Right cardiac atrium (tissue), 5 donors: ENCODE measurements around the gene TDRD5. TPM values are rescaled to one million over a fixed set of nuclear protein-coding genes. Genes with fewer than 3 reads are reported as not detected.

Experiments used
- ATAC-seq, 2 donors: fragments of 200-7000 bp; cut with Tn5 transposase; one replicate each; pipeline versions ENCODE4 v1.8.0 to v1.9.1; 2020; ENCODE audit warnings: moderate library complexity in 2 of 2, mild to moderate bottlenecking in 1 of 2
- DNase-seq, 3 donors: peaks; one replicate each; pipeline ENCODE4 v3.0.0-alpha.2; 2020
- H3K27ac ChIP-seq: one replicate; pipeline ENCODE4 v1.5.1; 2013; ENCODE audit warnings: mild to moderate bottlenecking, low read length, control low read depth, moderate library complexity
- H3K27me3 ChIP-seq: one replicate; pipeline ENCODE4 v1.6.1; 2013; ENCODE audit not compliant: control insufficient read depth, insufficient read depth
- H3K4me1 ChIP-seq: one replicate; pipeline ENCODE4 v1.6.1; 2013; ENCODE audit warnings: low read length; ENCODE audit not compliant: control insufficient read depth, insufficient read depth
- H3K4me3 ChIP-seq: one replicate; pipeline ENCODE4 v1.5.1; 2013; ENCODE audit warnings: low read length, control low read depth
- H3K9me3 ChIP-seq: one replicate; pipeline ENCODE4 v1.6.1; 2013; ENCODE audit warnings: low read length; ENCODE audit not compliant: control insufficient read depth
- WGBS: extraction: QIAGEN DNeasy Blood & Tissue Kit; methylation state at CpG from one replicate; pipeline ENCODE4 v1.1.7; 2013; 5-methylcytosine and 5-hydroxymethylcytosine counted together
- intact Hi-C, 4 donors: fragments of 100-400 bp; cut with DNase I; formaldehyde crosslinking; loops; one replicate each; pipeline versions ENCODE4 v1.11.0 to v1.14.0; 2022 to 2023
- polyA plus RNA-seq: library from polyadenylated mRNA; stranded (reverse); fragments of 200-250 nt; gene quantifications from one replicate; pipeline ENCODE4 v1.2.3, GENCODE V29; 2013
- total RNA-seq, 4 donors: library from RNA; stranded (reverse); fragmentation: NEBNext Ultra II Directional; extraction: Animal tissue kit (Norgen Biotek cat#: 25700); gene quantifications; one replicate each; pipeline ENCODE4 v1.2.1, GENCODE V29; 2021
- donor health status: healthy with polysubstance abuse.
- donor health status: DM: no; HTN: yes; CAD: no.
- donor health status: DM: no; HTN: no; CAD: no.
- donor health status: DM: no; HTN: yes; CAD: no; lungs with severe emphysema.
- donor health status: DM: yes; HTN: yes; CAD: no.

TDRD5 gene
- total and polyA plus RNA-seq, 5 donors, result 0.07 to 0.21 TPM; not detected in 3

DNA sequence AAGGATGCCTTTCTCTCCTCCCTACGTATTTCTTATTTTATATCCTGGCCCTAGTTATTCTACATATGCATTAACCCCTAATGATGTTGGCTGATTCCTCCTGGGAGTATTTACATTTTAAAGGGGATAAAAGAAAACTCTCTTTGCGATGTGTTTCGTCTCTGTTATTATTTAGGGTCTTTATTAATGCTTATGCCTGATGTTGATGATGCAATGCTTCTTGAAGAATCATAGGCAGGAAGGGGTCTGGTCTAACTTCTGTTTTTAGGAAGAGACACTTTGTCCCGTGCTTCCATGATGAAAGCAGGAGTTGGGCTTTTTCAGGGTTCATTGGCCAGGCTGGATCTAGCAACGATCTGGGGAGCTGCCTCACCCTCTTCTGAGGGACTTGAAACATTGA, 15.1 kb upstream of the TDRD5 start:
- intact Hi-C loops, result no loop called here
- DNase-seq (no peak), ATAC-seq (no peak)
- no peaks in the 10 kb centered on the region for H3K4me1 ChIP-seq
- H3K27me3 ChIP-seq, result peaks cover 10% of the 10 kb centered on the region
- 45% methylated on average over 5 of the region's 5 CpGs for WGBS
- no peak overlapping the region for H3K27ac ChIP-seq
- H3K9me3 ChIP-seq, result no peaks in the 10 kb centered on the region
- H3K4me3 ChIP-seq, result no peak overlapping the region

DNA sequence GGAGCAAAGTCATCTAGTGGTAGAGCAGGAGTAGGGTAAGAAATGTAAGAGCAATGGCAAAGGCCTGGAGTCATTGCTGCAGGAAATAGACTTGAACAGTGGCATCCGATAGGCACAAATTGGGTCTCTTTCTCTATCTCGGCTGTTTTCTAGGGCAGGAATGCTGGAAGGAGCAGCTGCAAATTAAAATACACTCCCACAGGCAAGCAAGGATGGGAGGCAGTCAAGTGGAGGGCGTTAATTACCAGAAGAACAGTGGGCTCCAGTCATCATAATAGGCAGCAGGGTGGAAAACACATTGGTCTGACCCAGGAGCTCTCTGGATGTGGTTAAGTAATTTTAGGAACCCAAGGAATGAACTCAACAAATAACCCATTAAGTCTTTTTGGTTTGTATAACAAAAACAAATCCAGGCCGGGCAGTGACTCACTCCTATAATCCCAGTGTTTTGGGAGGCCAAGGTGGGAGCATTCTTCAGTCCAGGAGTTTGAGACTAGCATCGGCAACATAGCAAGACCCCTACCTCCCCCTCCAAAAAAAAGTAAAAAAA, 7.8 kb upstream of the TDRD5 start:
- DNase-seq (no peak), ATAC-seq (no peak)
- WGBS, result 85% methylated on average over 5 of the region's 5 CpGs
- no peaks in the 10 kb centered on the region for H3K4me1 ChIP-seq
- no peaks in the 10 kb centered on the region for H3K27me3 ChIP-seq
- H3K9me3 ChIP-seq, result no peaks in the 10 kb centered on the region
- H3K4me3 ChIP-seq, result no peak overlapping the region
- no peak overlapping the region for H3K27ac ChIP-seq
- intact Hi-C loops, result no loop called here

DNA sequence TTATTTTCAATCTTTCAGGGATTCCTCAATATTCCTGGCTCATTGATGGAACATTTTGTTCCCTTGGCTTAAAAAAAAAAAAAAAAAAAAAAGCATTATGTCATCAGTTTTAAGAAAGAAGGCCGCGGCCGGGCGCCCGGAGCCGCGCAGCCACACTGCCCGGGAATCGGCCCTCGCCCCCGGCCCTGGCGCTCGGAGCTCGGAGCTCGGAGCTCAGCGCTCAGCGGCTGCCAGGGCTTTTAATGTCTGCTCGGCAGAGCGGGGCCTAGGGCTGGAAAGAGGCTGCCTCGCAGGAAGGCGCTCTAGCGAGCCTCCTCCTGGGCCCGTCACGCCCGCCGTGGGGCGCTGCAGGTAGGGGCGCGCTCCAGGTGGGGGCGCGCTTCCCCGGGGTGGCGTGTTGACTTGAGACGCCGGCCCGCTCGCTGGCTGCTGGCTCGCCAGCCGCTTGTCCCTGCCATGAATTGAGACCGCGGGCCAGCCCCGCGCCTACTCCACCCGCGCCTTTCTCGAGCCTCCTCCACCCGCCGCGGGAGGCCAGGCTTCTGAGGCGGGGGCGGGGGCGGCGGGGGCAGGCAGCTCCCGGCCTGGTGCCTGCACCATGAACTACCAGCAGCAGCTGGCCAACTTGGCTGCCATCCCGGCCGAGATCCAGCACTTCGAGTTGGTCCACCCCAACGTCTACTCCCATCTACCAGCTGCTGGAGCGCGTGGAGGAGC, 5.4 kb upstream of the TDRD5 start:
- 4% methylated on average over 60 of the region's 60 CpGs for WGBS
- Histone ChIP-seq H3K27me3 (no peaks in the 10 kb centered on the region), H3K4me3 (peak overlapping the region; percentile 26), H3K9me3 (no peaks in the 10 kb centered on the region), H3K4me1 (peaks cover under 1% of the 10 kb centered on the region), H3K27ac (peak overlapping the region; percentile 11)
- DNase-seq (peak; percentile 72 to 89 (median 79)), ATAC-seq (peak; percentile 87 to 89)
- intact Hi-C loops, result no loop called here

DNA sequence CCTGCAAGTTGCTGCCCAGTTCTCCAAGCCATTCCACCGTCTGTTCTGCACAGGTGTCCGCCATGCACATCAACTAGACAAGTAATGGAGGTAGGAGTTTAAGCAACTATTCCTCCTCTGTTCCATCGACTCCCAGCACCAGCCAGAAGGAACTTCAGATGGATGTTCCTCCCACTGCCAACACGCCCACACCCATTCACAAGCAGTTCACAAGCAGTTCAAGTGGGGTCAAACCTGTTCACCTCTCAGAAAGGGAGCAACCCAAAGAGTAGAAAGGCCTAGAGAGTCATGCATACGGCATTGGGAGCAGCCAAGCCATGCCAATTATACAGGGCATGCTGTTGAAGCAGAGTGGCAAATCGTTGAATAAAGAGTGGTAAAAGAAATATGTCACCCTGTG, 4.3 kb upstream of the TDRD5 start:
- peaks cover 3% of the 10 kb centered on the region for H3K4me1 ChIP-seq
- no peak overlapping the region for H3K4me3 ChIP-seq
- no peak for ATAC-seq
- no peak overlapping the region for H3K27ac ChIP-seq
- H3K9me3 ChIP-seq, result no peaks in the 10 kb centered on the region
- 95% methylated on average over 6 of the region's 6 CpGs for WGBS
- no peaks in the 10 kb centered on the region for H3K27me3 ChIP-seq
- no peak for DNase-seq
- intact Hi-C loops, result no loop called here

DNA sequence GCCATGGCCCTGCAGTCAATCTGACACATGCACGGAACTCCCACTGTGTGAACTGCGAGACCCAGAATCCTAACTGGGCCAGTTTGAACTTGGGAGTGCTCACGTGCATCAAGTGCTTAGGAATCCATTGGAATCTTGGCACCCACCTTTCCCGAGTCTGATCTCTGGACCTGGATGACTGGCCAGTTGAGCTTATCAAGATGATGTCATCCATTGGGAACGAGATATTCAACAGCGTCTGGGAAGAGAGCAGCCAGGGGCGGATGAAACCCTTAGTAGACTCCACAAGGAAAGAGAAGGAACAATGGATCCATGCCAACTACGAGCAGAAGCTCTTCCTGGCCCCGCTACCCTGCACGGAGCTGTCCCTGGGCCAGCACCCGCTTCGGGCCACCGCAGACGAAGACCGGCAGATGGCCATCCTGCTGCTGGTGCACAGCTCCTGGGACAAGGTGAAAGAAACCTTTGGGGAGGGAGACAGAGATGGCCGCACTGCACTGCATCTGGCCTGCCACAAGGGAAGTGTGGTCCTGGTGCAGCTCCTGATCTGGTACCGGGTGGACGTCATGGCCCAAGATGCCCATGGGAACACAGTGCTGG, 3.1 kb upstream of the TDRD5 start:
- Histone ChIP-seq H3K27ac (no peak overlapping the region), H3K9me3 (no peaks in the 10 kb centered on the region), H3K4me3 (no peak overlapping the region), H3K4me1 (peaks cover 3% of the 10 kb centered on the region), H3K27me3 (no peaks in the 10 kb centered on the region)
- intact Hi-C loops, result no loop called here
- no peak for ATAC-seq
- no peak for DNase-seq
- 77% methylated on average over 18 of the region's 18 CpGs for WGBS

DNA sequence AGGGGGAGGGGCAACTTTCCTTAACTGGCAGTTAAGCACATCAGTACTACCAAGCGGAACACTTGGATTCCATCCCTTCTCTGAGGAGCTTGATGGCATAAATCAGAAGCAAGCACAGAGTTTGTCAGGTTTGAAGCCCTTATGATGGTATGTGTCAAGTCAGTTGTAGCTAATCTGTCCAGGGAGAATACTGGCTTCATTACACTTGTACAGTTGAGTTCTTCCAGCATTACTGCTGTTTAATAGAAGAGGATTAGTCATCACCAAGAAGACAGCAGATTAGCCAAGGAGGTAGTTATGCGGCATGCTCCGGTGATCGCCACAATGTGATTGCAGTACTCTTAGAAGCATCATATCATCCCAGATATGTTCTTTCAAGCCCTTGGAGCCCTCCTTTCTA, 2.1 kb upstream of the TDRD5 start:
- Histone ChIP-seq H3K9me3 (no peaks in the 10 kb centered on the region), H3K27me3 (no peaks in the 10 kb centered on the region), H3K27ac (no peak overlapping the region), H3K4me3 (no peak overlapping the region), H3K4me1 (peaks cover 3% of the 10 kb centered on the region)
- DNase-seq (no peak), ATAC-seq (no peak)
- intact Hi-C loops, result no loop called here
- 80% methylated on average over 4 of the region's 4 CpGs for WGBS

DNA sequence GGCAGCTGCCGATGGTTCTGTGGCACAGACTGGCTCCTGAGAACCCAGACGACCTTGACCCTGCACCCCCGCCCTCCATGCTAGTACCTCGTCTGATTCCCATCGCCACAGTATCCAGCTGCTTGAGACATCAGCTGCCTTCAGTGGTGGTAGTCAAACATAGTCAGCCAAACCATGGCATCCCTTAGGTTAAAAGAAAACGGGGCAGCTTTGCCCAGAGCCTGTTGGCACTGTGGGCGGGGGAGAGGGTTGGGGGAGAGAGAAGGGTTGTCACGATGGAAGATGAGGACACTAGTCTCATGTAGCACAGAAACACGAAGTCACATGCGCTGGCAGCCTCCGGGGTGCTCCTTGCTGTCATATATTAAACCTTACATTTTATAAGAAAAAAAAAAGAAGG, 961 bp upstream of the TDRD5 start:
- Histone ChIP-seq H3K4me1 (peaks cover 3% of the 10 kb centered on the region), H3K9me3 (no peaks in the 10 kb centered on the region), H3K27me3 (no peaks in the 10 kb centered on the region), H3K27ac (no peak overlapping the region), H3K4me3 (no peak overlapping the region)
- DNase-seq (no peak), ATAC-seq (no peak)
- intact Hi-C loops, result no loop called here
- WGBS, result 88% methylated on average over 11 of the region's 11 CpGs

DNA sequence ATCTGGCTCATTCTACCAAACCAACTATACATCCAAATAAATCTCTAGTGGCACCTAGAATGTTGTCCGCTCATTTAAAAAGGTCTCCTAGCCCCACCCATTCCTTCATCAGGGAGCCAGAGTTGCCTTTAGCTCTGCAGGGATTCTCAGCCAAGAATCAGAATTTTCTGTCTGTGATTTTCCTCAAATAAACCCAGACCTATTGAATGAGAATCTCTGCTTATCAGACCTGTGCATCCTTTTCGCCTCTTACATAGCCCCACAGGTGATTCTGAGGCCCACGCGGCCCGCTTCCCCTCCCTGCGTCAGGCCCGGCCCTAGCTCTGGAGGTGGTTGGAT, 410 bp upstream of the TDRD5 start:
- Histone ChIP-seq H3K4me3 (peak overlapping the region; percentile 11), H3K4me1 (peaks cover 3% of the 10 kb centered on the region), H3K27ac (no peak overlapping the region), H3K9me3 (no peaks in the 10 kb centered on the region), H3K27me3 (no peaks in the 10 kb centered on the region)
- 26% methylated on average over 7 of the region's 7 CpGs for WGBS
- DNase-seq, result no peak
- no peak for ATAC-seq
- intact Hi-C loops, result no loop called here

DNA sequence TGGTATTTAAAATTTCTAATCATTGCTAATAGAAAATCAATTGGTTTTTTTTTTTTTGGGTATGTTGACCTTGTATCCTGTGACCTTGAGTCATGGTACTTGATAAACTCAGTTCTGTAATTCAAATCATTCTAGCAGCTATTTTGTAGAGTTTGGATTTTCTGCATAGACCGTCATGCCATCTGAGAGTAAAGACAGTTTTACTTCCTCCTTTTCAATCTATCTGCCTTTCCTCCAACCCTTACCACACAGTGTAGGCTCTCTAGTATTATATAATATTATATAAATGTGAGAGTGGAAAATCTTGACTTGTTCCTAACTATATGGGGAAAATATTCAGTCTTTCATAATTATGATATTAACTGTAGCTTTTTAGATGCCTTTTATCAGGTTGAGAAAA, 7.0 kb downstream of the TDRD5 start:
- DNase-seq (no peak), ATAC-seq (no peak)
- Histone ChIP-seq H3K27me3 (no peaks in the 10 kb centered on the region), H3K27ac (no peak overlapping the region), H3K9me3 (no peaks in the 10 kb centered on the region), H3K4me1 (no peaks in the 10 kb centered on the region), H3K4me3 (no peak overlapping the region)
- intact Hi-C loops, result no loop called here
- WGBS, result 73% methylated on average over 1 of the region's 1 CpG

DNA sequence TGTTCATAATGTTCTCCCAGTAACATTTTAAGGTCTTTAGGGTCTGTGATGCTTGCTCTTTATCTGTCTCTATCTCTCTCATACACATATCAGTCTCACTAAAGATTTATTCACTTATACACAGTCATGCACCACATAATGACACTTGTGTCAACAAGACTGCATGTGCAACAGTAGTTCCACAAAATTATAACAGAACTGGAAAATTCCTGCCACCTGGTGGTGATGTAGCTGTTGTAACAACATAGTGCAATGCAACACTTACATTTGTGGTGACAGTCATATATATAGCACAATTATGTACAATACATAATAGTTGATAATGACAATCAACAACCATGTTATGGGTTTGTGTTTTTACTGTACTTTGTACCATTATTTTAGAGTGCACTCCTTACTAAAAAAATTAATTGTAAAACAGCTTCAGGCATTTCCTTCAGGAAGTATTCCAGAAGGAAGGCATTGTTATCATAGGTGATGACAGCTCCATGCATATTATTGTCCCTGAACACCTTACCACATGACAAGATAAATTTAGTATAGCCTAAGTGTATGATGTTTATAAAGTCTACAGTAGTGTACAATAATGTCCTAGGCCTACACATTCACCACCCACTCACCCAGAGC, 8.1 kb downstream of the TDRD5 start:
- H3K27me3 ChIP-seq, result no peaks in the 10 kb centered on the region
- peak in 1 of 2 donors; percentile 33 for ATAC-seq
- H3K4me3 ChIP-seq, result no peak overlapping the region
- no peak for DNase-seq
- H3K27ac ChIP-seq, result no peak overlapping the region
- intact Hi-C loops, result no loop called here
- H3K4me1 ChIP-seq, result no peaks in the 10 kb centered on the region
- H3K9me3 ChIP-seq, result no peaks in the 10 kb centered on the region

DNA sequence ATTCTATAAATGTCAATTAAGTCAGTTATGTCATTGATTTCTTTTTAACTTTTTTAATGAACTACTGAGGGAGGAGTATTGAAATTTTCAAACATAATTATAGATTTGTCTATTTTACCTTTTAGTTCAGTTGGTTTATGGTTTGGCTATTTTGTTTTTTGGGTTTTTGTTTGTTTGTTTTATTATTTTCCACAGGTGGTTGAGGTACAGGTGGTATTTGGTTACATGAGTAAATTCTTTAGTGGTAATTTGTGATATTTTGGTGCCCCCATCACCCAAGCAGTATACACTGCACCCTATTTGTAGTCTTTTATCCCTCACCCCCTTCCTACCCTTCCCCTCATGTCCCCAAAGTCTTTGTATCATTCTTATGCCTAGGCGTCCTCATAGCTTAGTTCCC, 9.5 kb downstream of the TDRD5 start:
- Histone ChIP-seq H3K4me1 (no peaks in the 10 kb centered on the region), H3K9me3 (no peaks in the 10 kb centered on the region), H3K27ac (no peak overlapping the region), H3K4me3 (no peak overlapping the region), H3K27me3 (no peaks in the 10 kb centered on the region)
- 76% methylated on average over 1 of the region's 1 CpG for WGBS
- intact Hi-C loops, result no loop called here
- DNase-seq (no peak), ATAC-seq (no peak)
